NCI-H1092 treated with DMSO at 0.1 percent for 48 hours (cell line): ENCODE results near the gene PIK3R1.

Experiments
- DNase-seq: peaks from one replicate; lab custom pipeline; 2025; lab: John Stamatoyannopoulos, UW

PIK3R1 gene

DNA sequence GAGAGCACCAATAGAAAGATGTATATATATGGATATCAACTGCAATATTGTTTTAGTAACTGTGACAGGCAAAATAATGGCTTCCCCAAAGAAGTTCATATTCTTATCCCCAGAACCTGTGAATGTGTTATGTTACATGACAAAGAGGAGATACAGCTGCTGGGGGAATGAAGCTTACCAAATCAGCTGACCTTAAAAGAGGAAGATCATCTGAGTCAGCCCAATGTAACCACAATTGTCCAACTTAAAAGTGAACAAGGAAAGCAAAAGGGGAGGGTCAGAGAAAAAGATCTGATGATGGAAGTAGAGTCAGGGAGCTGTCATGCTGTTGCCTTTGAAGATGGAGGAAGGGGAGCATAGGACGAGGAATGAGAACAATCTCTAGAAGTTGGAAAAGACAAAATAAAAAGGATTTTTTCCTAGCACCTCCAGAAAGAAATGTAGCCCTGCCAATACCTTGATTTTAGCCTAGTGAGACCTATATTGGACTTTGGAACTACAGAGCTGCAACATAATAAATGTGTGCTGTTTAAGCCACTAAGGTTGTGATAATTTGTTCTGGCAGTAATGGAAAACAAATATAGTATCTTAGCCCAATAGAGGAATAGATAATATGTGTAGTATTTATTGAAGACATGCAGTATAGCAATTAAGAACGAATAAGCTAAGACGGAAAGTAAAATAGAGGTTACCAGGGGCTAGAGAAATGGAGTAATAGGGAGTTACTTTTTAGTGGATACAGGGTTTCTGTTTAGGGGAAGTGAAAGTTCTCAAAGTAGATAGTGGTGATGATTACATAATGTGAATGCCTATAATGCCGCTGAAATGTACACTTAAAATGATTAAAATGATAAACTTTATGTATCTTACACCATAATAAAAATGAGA, 115.9 kb downstream of the PIK3R1 start:
- no peak for DNase-seq

DNA sequence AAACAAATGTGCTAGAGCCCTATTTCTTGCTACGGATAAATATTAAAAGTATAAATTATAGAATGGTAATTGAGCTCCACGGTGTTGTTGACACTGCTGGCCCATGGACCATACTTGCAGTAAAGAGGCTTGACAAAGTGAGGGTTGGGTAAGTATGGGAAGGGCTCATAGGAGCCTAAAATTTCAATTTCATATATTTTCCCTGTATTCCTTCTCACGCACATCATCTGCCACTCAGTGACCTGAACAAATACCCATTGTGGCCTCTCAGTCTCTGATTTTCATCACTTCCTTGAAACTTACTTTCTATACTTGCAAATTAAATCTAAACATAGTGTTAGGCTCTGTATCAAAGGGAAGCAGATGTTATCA, 116.5 kb downstream of the PIK3R1 start:
- no peak for DNase-seq

DNA sequence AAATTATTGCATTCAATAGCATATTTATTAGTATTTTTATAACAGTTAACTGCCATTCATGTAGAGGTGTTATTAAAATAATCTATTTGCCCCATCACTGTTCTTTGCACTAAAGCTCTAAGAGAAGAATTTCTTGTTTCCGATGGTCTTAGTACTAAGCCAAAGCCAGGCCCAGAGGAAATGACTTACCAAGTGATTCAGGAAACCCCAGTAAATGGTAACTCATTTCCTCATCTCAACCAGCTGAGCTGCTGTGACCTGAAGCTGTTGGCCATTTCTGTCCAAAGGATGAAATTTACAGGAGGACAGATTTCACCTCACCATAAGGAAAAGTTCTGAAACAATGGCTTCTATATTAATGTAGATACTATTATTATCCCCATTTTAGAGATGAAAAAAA, 117.0 kb downstream of the PIK3R1 start:
- no peak for DNase-seq

DNA sequence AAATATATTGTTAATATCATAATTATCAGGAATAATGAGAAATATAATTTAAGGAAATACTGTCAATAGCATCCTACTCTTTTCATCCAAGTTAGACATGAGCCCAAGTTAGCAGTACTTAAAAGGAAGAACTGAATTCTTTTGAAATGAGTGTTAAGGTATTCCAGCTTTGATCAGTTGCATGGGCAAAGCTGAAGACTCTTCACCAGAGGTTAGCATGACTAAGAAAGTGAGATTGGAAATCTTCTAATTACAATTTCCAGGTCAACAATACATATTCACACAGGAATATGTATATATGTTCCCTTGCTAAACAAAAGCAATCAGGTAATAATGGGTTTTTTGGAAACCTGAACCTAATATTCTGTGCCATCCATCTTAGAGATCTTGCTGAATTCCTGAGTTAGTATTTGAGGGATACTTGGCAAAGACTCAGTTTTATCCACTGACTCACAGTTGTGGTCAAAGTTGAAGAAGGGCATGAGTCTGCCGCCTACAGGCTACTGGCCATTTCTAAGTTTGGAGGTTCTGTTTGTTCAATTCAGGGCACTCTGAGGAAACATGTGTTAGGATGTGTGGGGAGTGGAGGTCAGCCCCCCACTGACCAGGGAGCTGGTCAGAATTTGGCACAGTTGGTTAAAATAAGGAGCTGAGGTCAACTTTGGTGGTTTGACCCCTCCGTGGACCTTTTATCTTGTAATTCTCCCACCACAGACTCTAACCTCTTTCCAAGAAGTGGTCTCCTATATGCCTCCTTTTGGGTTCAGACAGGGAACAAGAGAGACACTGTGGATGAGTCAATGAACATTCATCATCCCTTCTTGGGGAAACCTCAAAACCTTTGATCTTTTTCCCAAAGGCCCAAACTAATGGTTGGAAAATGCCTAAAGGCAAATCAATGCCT, 118.3 kb downstream of the PIK3R1 start:
- no peak for DNase-seq

DNA sequence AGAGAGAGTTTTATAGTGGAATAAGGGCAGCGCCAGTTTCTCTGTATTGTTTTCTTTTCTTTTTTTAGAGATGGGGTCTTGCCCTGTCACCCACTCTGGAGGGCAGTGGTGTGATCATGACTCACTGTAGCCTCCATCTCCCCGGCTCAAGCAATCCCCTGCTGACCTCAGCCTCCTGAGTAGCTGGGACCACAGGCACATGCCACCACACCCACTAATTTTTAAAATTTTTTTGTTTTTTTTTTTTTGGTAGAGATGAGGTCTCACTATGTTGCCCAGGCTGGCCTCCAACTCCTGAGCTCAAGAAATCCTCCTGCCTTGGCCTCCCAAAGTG, 119.0 kb downstream of the PIK3R1 start:
- no peak for DNase-seq

DNA sequence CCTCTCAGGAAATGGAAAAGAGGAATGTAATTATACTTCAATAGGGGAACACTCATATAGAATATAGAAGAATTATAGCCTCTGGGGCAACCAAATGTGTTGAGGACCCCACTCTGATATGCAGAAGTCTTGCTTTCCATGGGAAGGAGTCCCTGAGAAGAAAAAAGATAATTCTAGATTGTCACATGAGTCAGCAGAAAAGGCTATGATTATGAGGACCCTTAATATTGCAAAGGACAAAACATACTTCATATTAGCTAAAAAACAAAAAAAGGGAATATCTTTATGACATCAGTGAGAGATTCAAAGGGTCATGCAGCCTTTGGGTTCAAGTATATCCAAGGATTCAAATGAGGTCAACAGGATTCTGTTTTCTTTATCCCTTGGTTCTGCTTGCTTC, 119.5 kb downstream of the PIK3R1 start:
- no peak for DNase-seq

DNA sequence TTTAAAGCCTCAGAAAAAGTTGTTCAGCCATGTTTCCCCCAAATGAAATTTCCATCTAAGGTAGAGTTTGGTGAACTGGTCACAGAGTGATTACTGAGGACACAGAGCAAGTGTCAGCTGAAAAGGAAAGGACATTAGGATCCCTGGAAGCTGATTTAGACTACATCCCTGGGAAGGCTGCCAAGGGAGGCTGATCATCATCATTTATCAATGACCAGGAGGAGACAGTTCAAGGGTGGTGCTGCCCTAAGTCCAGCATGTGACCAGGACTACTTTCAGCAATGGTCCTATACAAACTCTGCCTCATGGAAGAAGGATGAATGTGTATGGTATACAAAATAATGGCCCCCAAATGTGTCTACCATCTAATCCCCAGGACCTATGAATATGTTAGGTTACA, 120.6 kb downstream of the PIK3R1 start:
- DNase-seq: no peak

DNA sequence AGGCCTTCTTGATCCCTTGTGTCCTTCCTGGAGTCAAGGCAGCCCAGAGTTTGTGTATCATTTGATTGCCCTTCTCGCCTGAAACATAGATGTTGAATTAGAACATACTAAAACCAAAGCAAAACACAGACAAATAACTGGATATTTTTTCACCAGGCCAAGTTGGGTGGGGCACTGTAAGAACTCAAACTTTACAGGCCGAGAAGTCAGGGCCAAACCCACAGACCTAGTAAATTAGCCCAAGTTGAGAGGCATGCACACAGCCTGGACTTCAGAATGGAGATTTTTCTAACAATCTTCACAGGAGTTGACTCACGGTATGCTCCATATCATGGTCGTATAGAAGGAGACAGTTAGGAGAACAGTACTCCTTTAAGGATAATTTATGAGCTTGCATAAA, 121.7 kb downstream of the PIK3R1 start:
- no peak for DNase-seq

DNA sequence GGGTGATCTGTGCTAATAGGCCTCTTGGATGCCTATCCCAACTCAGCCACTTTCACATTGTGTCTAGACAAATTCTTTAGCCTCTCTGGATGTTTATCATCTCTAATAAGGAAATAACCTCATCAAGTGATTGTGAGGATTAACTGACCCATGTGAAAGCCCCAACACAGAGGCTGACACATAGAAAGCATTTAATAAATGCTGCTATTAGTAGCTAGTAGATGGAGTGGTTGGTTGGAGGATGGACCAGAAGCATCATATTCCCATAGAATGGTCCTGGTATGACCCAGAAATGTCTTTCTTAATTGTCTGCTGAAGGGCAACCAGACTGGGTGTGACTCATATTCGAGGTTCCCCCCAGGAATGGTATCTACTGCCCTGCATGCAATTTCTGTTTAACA, 124.4 kb downstream of the PIK3R1 start:
- no peak for DNase-seq

DNA sequence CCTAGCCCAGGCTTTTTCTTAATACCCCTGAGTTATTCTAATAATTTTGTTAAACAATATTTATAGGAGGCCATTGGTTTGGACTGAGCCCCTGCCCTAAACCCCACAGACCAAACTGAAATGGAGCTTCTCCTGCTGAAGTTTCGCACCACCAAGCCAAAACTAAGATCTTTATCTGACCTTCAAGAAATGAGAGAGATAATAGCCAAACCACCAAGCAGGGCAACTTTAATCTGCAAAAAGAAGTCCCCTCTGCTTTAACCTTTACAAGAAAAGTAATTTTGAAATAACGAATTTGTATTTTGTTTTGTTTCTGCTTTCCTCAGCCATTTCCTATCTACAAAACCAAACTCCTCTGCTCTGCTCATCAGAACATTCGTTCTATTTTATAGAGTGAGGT, 125.5 kb downstream of the PIK3R1 start:
- DNase-seq: no peak

DNA sequence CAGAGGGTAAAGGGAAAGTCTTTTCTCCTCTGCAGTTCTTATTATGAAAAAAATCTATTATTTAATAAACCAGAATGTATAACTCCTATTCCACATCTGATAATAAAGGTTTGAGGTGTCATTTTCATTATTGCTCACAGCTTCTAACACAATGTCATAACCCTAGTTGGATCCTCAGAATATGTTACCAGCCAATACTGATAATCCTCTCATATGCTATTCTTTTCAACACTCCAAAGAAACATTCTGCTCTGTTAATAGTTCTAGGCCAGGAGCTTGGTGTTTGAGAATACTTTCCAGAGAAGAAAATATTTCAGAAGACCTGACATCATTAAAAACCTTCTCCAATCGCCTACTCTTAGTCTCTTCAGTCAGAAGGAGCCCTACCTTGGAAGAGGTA, 127.1 kb downstream of the PIK3R1 start:
- no peak for DNase-seq

DNA sequence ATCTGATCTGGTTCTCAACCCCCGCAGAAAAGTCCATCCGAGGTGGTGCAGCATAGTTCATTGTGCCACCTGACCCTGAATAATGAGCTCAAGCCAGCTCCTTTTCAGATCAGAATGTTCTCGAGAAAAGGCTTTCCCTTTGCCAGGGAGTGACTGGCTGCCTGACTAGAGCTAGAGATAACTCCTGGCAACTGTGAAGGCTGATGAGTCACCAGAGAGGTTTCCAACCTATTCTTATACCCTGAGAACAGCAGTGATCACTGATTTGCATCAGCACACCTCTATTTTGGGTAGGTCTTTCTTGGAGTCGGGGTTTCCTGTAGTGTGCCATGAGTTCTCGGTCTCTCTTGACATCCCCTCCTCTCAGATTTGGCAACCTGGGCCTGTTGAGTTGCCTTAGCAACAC, 127.9 kb downstream of the PIK3R1 start:
- DNase-seq: no peak

DNA sequence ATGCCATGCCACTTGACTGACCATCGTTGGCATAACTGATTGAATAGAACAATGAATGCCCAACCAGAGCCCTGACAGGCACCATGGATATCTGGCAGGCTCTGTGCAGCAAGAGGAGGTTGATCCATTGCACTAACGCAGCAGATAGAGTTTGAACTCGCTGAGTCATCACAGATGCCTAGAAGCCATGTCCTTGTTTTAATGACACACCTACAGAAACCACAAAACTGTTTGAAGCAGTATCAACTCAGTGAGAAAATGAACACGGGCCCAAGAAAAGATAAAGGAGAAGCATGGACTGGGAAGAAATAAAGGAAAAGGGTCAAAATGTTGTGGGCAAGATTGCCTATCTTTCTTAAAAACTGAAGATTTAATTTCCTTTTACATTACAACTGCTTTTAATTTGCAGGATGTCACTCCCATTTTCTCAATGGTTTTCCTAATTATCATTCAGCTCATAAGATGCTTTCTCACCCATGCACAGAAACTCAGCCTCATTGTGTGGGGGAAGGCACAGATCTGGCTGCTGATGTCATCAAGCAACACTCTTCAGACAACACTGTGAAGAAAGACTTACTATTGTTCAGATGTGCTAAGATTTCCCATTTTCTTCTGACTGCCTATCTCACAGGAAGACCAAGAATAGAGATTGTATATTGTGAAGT, 129.0 kb downstream of the PIK3R1 start:
- DNase-seq: no peak

DNA sequence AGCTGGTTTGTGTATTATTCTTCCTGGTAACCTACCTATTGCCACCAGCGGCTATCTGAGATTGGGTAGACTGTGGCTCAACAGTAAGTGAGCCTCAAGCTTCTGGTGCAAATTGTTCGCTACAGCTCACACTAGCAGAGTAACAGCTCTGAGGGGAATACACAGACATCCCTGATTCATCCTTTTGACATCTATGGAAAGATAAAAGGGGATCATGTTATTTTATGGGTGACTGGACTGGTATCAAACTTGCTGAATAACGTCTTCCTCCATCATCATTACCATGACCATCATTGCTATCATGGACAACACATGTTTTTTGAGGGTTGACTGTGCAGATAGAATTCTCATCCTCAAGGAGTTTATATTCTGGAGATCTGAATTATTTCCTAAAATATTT, 129.6 kb downstream of the PIK3R1 start:
- no peak for DNase-seq

DNA sequence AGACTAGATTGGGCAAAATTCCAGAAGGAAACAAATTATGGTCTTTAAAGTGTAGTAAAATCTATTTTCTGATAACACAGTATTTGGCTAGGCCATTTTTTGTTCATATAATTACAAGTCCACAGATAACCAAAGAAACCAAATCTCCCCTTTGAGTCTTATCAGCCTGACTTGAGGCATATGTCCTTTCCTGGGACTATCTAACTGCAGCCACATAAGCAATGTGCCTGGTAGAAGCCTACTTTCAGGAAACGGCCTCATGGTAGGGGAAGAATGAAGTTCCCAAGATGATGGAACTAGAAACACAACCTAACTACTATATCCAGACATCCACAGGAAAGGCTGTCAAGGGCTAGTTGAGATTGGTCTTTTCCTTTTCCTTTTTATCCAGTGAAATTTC, 130.0 kb downstream of the PIK3R1 start:
- DNase-seq: no peak

DNA sequence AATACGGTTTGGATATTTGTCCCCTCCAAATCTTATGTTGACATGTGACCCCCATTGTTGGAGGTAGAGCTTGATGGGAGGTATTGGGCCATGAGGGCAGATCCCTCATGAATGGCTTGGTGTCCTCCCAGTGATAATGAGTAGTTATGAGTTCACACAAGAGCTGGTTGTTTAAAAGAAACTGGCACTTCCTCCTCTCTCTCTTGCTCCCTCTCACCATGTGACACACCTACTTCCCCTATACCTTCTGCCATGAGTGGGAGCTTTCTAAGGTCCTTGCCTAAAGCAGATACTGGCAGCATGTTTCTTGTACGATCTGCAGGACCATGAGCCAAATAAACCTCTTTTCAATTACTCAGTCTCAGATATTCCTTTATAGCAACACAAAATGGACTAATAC, 132.0 kb downstream of the PIK3R1 start:
- no peak for DNase-seq

DNA sequence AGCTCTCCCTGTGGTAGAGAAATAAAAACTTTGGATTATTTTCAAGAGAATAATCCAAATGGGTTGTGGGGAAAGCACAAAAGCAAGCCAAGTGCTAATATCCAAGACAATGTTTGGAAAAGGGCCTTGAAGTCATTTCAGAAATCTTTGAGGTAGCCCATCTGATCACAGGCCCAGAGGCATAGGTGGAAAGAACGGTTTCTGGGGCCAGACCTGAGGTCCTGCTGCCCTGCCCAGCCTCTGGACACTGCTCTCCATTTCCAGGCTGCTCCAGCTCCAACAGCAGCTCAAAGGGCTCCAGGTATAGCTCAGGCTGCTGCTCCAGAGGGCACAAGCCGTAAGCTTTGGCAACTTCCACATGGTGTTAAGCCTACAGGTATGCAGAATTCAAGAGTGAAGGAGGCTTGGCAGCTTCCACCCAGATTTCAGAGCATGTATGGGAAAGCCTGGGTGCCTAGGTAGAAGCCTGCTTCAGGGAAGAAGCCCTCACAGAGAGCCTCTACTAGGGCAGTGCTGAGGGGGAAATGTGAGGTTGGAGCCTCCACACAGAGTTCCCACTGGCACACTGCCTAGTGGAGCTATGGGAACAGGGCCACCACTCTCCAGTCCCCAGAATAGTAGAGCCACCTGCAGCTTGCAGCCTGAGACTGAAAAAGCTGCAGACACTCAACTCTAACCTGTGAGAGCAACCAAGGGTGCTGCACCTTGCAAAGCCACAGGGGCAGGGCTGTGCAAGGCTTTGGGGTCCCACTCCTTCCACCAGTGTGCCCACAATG, 133.1 kb downstream of the PIK3R1 start:
- DNase-seq: no peak

DNA sequence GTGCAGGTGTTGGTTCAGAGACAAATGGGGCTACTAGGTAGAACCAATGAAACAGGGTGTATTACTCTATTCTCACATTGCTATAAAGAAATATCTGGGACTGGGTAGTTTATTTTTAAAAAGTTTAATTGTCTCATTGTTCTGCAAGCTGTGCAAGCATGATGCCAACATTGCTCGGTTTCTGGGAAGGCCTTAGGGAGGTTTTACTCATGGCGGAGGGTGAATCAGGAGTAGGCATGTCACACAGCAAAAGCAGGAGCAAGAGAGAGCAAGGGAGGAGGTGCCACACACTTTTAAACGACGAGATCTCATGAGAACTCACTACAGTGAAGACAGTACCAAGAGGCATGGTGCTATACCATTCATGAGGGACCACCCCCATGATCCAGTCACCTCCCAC, 134.6 kb downstream of the PIK3R1 start:
- no peak for DNase-seq
